ENCODE results near the gene SGIP1. TPM values are rescaled to one million over a fixed set of nuclear protein-coding genes. Genes with fewer than 3 reads are reported as not detected.
"Not testable (repeated sequence)": the region's sequence is repeated elsewhere in the genome, so short reads cannot be mapped to it uniquely, and the experiment has no call there.

Gene SGIP1
- total RNA-seq, 2 donors from 2014 or later = not detected

DNA sequence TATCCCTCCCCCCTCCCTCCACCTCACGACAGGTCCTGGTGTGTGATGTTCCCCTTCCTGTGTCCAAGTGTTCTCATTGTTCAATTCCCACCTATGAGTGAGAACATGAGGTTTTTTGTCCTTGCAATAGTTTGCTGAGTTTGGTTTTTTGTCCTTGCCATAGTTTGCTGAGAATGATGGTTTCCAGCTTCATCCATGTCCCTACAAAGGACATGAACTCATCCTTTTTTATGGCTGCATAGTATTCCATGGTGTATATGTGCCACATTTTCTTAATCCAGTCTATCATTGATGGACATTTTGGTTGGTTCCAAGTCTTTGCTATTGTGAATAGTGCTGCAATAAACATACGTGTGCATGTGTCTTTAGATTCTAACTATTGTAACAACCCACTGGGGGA lies 261.9 kb downstream of the SGIP1 start:
- not testable (repeated sequence) for H3K9me3 Mint-ChIP-seq; ATAC-seq (replicated peaks); H3K27me3 Mint-ChIP-seq; H3K36me3 Mint-ChIP-seq (ENCODE audit: low read depth); H3K27ac Mint-ChIP-seq; H3K4me3 Mint-ChIP-seq; H3K4me1 Mint-ChIP-seq

Other genes with a start within 250 kb of the SGIP1 start
- not detected for gene DYNLT5, start 218.3 kb downstream of the SGIP1 start, total RNA-seq